ENCODE measurements around the gene PIK3C3. TPM values are rescaled to one million over a fixed set of nuclear protein-coding genes. Genes with fewer than 3 reads are reported as not detected.

Gene PIK3C3
- total and polyA plus RNA-seq, 2 of the 8 experiments (the other 6 are each of a cell fraction or from before 2014, with no cell fraction given), result 15.3 to 47.4 TPM

GRCh38 chr18:41966943-41967342 is 11.9 kb downstream of the PIK3C3 start:
- no peak overlapping the region for H3K9ac ChIP-seq (replicated peaks in 1 of 4; ENCODE audit: extremely low read depth in 1 of 4, low read depth in 3 of 4, low read length in 3 of 4)
- FAIRE-seq (no peak), DNase-seq (ENCODE audit: low read depth in 1 of 2, low spot score in 2 of 2) (no peak)
- H3K79me2 ChIP-seq (ENCODE audit: control insufficient read depth in 1 of 2, insufficient read depth in 2 of 2, low read length in 2 of 2), result peaks cover 0 to 38% of the 10 kb centered on the region in 2 experiments; a peak in 2 of 4 replicates
- H3K27me3 ChIP-seq (replicated peaks in 1 of 4; ENCODE audit: control insufficient read depth in 3 of 4, extremely low read depth in 1 of 4, insufficient read depth in 3 of 4, low read length in 3 of 4), result no peaks in the 10 kb centered on the region
- H3K4me2 ChIP-seq (ENCODE audit: insufficient read depth in 1 of 2, low read depth in 2 of 2, low read length in 2 of 2), result no peak overlapping the region
- no peak overlapping the region for H4K8ac ChIP-seq (ENCODE audit: extremely low read depth, insufficient read depth, low read length)
- H4K5ac ChIP-seq (ENCODE audit: insufficient read length, low read depth, low read length), result no peak overlapping the region
- no peak overlapping the region for H3K56ac ChIP-seq (replicated peaks; ENCODE audit: insufficient read length, low read depth, low read length)
- H3K4ac ChIP-seq (replicated peaks; ENCODE audit: insufficient read length, low read depth, low read length), result no peak overlapping the region
- H3K9me3 ChIP-seq (ENCODE audit: insufficient read depth in 2 of 2, low read depth in 1 of 2, low read length in 1 of 2), result no peaks in the 10 kb centered on the region
- no peak overlapping the region for H3K27ac ChIP-seq (ENCODE audit: low read depth, low read length)
- H3K14ac ChIP-seq (ENCODE audit: insufficient read length), result no peak overlapping the region
- H3K4me1 ChIP-seq (replicated peaks in 1 of 4; ENCODE audit: control insufficient read depth in 3 of 4, insufficient read depth in 4 of 4, low read length in 3 of 4), result no peaks in the 10 kb centered on the region
- H3K4me3 ChIP-seq (ENCODE audit: extremely low read depth in 1 of 4, insufficient read depth in 2 of 4, low read depth in 3 of 4, low read length in 4 of 4), result no peak overlapping the region
- ChIA-PET POLR2A (ENCODE audit: partially characterized antibody) (no interaction called here), CTCF (ENCODE audit: partially characterized antibody) (no interaction called here)
- H4K91ac ChIP-seq (replicated peaks; ENCODE audit: insufficient read length, low read length), result no peak overlapping the region
- WGBS, 2 experiments (ENCODE audit: extremely low coverage in 1 of 2, insufficient coverage in 1 of 2, insufficient read length in 1 of 2, insufficient replicate concordance in 2 of 2, low coverage in 1 of 2, low lambda C conversion rate in 2 of 2, missing lambda C conversion rate in 1 of 2), result 94% methylated on average over 4 of the region's 4 CpGs; no CpG with 5 or more reads in 1 of the 2 experiments
- TF ChIP-seq TAF7 (optimal IDR thresholded peaks at IDR 0.05; ENCODE audit: borderline replicate concordance, low read depth, low read length) (no peak), RFX5 (IDR thresholded peaks at IDR 0.05; ENCODE audit: borderline replicate concordance, low read depth, low read length) (no peak), ZNF274 (IDR thresholded peaks at IDR 0.05; ENCODE audit: borderline replicate concordance, extremely low read depth, low read length) (no peak), KDM4A (IDR thresholded peaks at IDR 0.05; ENCODE audit: low read depth, low read length, severe bottlenecking) (no peak)
- H2AK5ac ChIP-seq (ENCODE audit: low read depth, low read length), result no peak overlapping the region
- no peak overlapping the region for H3K23ac ChIP-seq (ENCODE audit: insufficient read length)
- peaks cover 2 to 57% (median 9%) of the 10 kb centered on the region in 4 experiments; a peak in 7 of 8 replicates for H3K36me3 ChIP-seq (ENCODE audit: control insufficient read depth in 2 of 4, insufficient read depth in 4 of 4, low read length in 3 of 4)
- no peak overlapping the region for H2BK20ac ChIP-seq (ENCODE audit: low read length)
- peaks cover 6% of the 10 kb centered on the region for H3K79me1 ChIP-seq (ENCODE audit: low read depth, low read length)
- H4K20me1 ChIP-seq (replicated peaks in 1 of 2; ENCODE audit: control insufficient read depth in 1 of 2, insufficient read depth in 2 of 2, low read length in 2 of 2), result peaks cover 0 to 2% of the 10 kb centered on the region in 2 experiments
- H2BK5ac ChIP-seq (ENCODE audit: low read depth, low read length), result no peak overlapping the region
- no peak overlapping the region for H2BK15ac ChIP-seq (ENCODE audit: low read length)
- H2BK120ac ChIP-seq (replicated peaks; ENCODE audit: low read depth, low read length), result no peak overlapping the region
- H2AFZ ChIP-seq (ENCODE audit: low read length), result no peak overlapping the region
- H2BK12ac ChIP-seq (ENCODE audit: low read depth, low read length), result no peak overlapping the region
- no peaks in the 10 kb centered on the region for H3K23me2 ChIP-seq (ENCODE audit: low read depth, low read length)
- H3K18ac ChIP-seq (ENCODE audit: extremely low read depth, low read length), result no peak overlapping the region
